Activated naive CD4-positive, alpha-beta T cell (primary cell): ENCODE data around the gene CREB5.

Experiments
- DNase-seq, 4 experiments: peaks; one replicate each; lab custom pipeline; 2025; lab: John Stamatoyannopoulos, UW

CREB5 gene

GRCh38 chr7:28435152-28435551, 22.8 kb downstream of the CREB5 start:
- no peak for DNase-seq

- DNase-seq, result no peak
Observed at GRCh38 chr7:28435732-28436378, 23.5 kb downstream of the CREB5 start.

DNA sequence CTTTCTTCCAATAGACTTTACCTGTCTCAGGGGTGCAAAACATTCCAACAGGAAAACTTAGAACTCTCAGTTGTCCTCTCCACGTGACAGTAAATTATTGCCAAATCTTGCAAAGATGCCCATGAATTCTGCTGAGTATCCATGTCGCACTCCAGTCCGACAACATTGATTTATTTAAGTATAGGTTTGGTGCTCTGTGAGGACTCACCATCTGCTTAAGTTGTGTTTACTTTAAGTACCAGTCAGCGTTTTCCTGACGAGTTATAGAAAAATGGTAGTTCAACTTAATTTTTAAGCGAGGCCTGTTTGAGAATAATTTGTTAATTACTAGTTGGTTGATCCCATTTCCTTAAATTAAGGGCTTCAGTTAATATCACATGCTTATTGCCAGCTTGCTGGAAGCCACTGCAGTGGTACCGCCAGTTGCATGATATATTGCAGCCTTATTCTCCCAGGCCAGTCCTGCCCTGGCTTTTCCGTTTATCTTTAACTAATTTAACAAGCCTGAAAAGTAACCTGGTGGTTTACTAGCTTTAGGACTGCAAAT, 27.8 kb downstream of the CREB5 start:
- DNase-seq, result no peak

- DNase-seq, result no peak
Observed at GRCh38 chr7:28442540-28443420, 30.5 kb downstream of the CREB5 start.

DNA sequence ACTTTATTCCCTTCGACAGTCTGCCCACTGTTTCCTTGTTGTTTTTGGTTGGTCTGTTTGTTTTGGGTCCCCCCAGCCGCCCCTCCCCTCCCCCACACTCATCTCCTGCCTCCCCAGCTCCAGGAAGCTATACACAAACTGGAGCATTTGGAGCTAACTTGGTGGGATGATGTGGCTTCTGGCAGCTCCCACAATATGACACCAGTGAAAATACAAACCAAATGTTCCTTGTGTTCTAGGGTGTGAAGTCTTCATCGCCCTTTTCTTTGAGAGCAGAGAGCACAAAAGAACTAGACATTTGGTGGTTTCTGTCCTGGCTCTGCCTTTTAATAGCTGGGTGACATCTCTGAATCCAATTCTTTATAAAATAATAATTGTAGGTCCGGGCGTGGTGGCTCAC, 33.8 kb downstream of the CREB5 start:
- no peak for DNase-seq

- no peak for DNase-seq
Observed at GRCh38 chr7:28447071-28447470, 34.8 kb downstream of the CREB5 start.

DNA sequence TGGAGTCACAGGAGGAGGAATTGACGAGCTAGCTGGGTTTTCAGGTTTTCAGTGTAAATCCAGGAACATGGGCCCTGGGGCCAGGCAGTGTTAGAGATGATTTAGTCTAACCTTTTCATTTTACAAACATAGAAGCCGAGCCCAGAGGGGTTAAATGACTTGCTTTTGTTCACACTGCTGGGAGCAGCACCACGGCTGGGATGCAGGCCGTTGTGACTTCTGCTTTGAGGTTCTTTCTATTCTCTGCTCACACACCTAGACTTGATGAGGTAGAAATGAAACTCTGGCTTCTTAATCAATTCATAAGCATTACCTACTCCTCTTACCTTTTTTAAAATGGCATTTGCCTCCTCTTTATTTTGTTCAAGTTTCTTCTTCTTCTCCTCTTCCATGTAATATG, 36.4 kb downstream of the CREB5 start:
- no peak for DNase-seq

DNA sequence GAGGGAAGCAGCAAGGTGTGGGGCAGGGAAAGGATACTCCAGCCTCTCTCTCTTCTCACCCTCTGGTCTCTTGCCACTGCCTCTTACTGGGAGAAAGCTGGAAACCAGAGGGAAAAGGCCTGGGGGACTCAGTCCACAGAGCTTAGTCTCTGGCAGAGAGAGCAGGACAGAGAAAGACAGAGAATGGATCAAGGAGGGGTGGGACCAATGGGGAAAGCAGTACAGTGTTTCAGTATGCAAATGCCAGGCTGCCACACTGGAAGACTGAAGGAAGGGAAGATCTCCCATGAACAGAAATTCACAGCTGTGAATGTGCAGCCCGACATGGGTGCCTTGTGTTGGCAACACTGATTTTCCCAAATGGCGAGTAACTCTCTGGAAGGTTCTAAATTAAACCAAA, 40.4 kb downstream of the CREB5 start:
- no peak for DNase-seq

- no peak for DNase-seq
Observed at GRCh38 chr7:28455486-28455885, 43.2 kb downstream of the CREB5 start.

- DNase-seq, result no peak
Observed at GRCh38 chr7:28456044-28456443, 43.7 kb downstream of the CREB5 start.

GRCh38 chr7:28458732-28459131, 46.4 kb downstream of the CREB5 start:
- no peak for DNase-seq

GRCh38 chr7:28459306-28459705, 47.0 kb downstream of the CREB5 start:
- DNase-seq, result no peak

- DNase-seq, result no peak
Observed at GRCh38 chr7:28465697-28466096, 53.4 kb downstream of the CREB5 start.

DNA sequence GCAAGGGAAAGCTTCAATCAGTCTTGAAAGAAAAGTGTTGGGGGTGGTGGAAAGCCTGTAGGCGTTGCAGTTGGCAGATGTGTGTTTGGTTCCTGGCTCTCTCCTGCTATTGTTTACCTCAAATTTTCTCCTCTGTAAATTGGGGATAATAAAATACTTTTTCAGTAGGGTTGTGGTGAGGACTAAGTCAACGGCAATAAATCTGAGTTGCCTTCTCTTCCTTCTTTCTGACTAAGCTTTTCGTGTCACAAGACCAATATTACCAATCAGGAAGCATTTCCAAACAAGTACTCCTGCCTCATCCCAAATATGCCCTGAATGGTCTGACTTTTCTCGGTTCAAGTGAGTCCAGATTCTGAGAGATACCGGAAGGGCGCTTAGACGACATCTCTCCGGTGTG, 54.0 kb downstream of the CREB5 start:
- no peak for DNase-seq

GRCh38 chr7:28466885-28467284, 54.6 kb downstream of the CREB5 start:
- no peak for DNase-seq

DNA sequence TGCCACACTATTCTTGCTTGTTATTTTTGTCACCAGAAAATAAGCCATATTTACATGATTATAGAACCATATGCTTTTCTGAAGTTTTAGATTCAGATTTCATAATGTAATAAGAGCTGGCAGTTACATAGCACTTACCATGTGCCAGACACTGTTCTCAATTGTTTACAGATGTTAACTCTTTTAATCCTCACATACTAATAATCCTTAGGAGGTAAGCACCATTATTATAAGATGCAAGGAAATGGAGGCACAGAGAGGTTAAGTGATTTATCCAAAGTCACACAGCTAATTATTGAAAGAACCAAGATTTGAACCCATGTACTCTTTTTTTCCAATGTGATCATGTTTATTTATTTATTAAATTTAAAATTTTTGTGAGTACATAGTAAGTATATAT, 57.2 kb downstream of the CREB5 start:
- DNase-seq, result no peak

- DNase-seq, result no peak
Observed at GRCh38 chr7:28470344-28470743, 58.0 kb downstream of the CREB5 start.

GRCh38 chr7:28472332-28472731, 60.0 kb downstream of the CREB5 start:
- no peak for DNase-seq

DNA sequence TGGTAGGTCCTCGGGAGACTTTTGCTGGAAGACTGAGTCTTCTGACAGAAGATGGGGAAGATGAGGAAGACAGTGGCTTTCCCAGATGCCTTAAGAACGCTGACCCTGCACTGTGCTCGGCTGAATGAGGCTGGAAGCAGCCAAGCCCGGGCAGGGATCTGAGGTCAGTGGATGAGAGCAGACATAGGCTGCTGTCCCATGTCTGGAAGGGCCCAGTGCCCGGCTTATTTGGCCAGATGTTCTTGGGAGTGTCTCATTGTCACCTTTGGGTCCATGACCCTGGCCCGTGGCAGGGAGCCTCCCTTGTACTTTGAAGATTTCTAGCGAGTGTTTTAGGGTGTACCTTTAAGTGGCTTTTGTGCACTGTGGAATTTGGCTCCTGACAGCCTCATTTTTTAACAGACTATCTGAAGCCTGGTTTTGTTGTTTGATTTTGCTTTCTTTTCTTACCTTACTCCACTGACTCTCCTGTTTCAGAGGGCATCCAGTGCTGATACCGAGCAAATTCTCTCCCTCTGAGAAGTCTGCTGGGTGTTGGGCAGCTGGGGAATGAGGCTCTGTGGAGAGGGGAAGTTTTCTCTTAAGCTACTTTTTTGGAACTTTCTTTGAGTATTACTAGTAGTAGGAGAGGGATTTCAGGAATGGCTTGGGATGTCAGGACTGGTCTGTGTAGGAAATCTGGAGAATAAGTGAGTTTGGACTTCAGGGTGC, 61.4 kb downstream of the CREB5 start:
- DNase-seq, result no peak

DNA sequence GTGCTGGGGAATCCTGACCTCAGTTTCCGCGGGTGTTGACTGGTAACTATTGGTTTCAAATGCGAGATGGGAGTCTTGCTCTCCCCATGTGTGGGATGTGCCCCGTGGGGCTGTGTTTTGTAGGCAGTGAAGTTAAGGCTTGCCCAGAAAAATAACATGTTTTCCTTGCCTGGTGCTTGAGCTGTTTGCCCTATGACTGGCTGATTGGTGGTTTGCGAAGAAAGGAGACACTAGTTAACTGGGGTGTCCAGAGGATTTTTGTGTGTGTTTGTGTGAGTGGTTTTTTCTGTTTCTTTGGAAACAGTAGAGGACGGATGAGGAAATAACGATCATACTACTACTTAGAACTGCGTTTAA, 61.9 kb downstream of the CREB5 start:
- no peak for DNase-seq

GRCh38 chr7:28474640-28475039, 62.3 kb downstream of the CREB5 start:
- DNase-seq, result no peak

GRCh38 chr7:28477041-28477442, 64.7 kb downstream of the CREB5 start:
- DNase-seq, result no peak

- DNase-seq, result no peak
Observed at GRCh38 chr7:28478656-28479055, 66.3 kb downstream of the CREB5 start.
